Body of pancreas (tissue), 4 donors: ENCODE data around the gene ELAPOR1. TPM values are rescaled to one million over a fixed set of nuclear protein-coding genes. Genes with fewer than 3 reads are reported as not detected.
A peak's percentile ranks its signal among the peaks of the same experiment; 100 is the strongest.

ENCODE experiments used
- ATAC-seq: fragments of 150-250 bp; one replicate; pipeline ENCODE4 v1.9.1; 2016
- DNase-seq, 4 donors: peaks; one replicate each; pipeline ENCODE4 v3.0.0-alpha.2; 2019
- H3K27ac ChIP-seq, 4 donors: fragments of 200-600 bp; sonication (generic); 1 replicate in 3 of 4; 2 replicates in 1 of 4; pipeline versions ENCODE4 v1.5.1 to v1.6.1; 2016 to 2019; ENCODE audit warnings: mild to moderate bottlenecking in 1 of 4, mixed read lengths in 1 of 4, moderate library complexity in 1 of 4
- H3K27me3 ChIP-seq, 2 donors: fragments of 200-600 bp; sonication (generic); one replicate each; pipeline ENCODE4 v1.6.0; 2016; ENCODE audit warnings: mild to moderate bottlenecking in 1 of 2
- H3K36me3 ChIP-seq, 2 donors: fragments of 200-600 bp; sonication (generic); replicated peaks in 1 of 2; 2 replicates each; pipeline ENCODE4 v1.5.1; 2016; ENCODE audit warnings: low read depth in 2 of 2; ENCODE audit not compliant: insufficient read depth in 1 of 2
- H3K4me1 ChIP-seq: fragments of 200-600 bp; sonication (generic); one replicate; pipeline ENCODE4 v1.6.0; 2016
- H3K4me3 ChIP-seq, 2 donors: fragments of 200-600 bp; sonication (generic); 1 replicate in 1 of 2; 2 replicates in 1 of 2; pipeline ENCODE4 v1.5.1; 2016 to 2019
- H3K9me3 ChIP-seq, 3 donors: fragments of 200-600 bp; sonication (generic); 1 replicate in 2 of 3; 2 replicates in 1 of 3; pipeline ENCODE4 v1.5.1; 2016
- CTCF ChIP-seq, 7 experiments: fragments of 450-650 bp in 4 of 7; fragments of 200-600 bp in 3 of 7; sonication (generic) in 3 of 7; IDR thresholded peaks; one replicate each; pipeline ENCODE4 v1.5.1; 2016 to 2019; ENCODE audit warnings: antibody characterized with exemption in 7 of 7
- POLR2A ChIP-seq, 3 donors: fragments of 450-650 bp; IDR thresholded peaks; one replicate each; pipeline ENCODE4 v1.6.1; 2016; ENCODE audit warnings: antibody characterized with exemption in 3 of 3, mild to moderate bottlenecking in 2 of 3
- WGBS, 2 donors: methylation state at CpG; one replicate each; pipeline ENCODE4 v1.1.5; 2017; 5-methylcytosine and 5-hydroxymethylcytosine counted together
- intact Hi-C: fragments of 100-400 bp; cut with DNase I; formaldehyde crosslinking; loops from one replicate; pipeline ENCODE4 v1.15.1; 2023
- total RNA-seq, 2 donors: library from RNA; depleted of rRNA; stranded (reverse); fragments of >200 nt; gene quantifications; one replicate each; pipeline ENCODE4 v1.1.0, GENCODE V29; 2016

Gene ELAPOR1
- total RNA-seq, 2 donors from 2014 or later: 84.7 to 135 TPM

GRCh38 chr1:109156916-109157385 lies 43.0 kb downstream of the ELAPOR1 start:
- TF ChIP-seq POLR2A (IDR thresholded peaks at IDR 0.05) (no peak), CTCF (IDR thresholded peaks at IDR 0.05) (no peak)
- 21 to 32% methylated on average over 2 of the region's 2 CpGs for WGBS, 2 donors
- peaks cover 79% of the 10 kb centered on the region for H3K4me1 ChIP-seq
- no peak overlapping the region for H3K4me3 ChIP-seq
- H3K36me3 ChIP-seq: no peaks in the 10 kb centered on the region
- H3K27me3 ChIP-seq: no peaks in the 10 kb centered on the region
- intact Hi-C loops: no loop called here
- H3K27ac ChIP-seq: peak overlapping the region; percentile 40 to 67 (median 60)
- H3K9me3 ChIP-seq: no peaks in the 10 kb centered on the region
- ATAC-seq: peak; percentile 69
- DNase-seq: peak; percentile 42 to 74 (median 57)

DNA sequence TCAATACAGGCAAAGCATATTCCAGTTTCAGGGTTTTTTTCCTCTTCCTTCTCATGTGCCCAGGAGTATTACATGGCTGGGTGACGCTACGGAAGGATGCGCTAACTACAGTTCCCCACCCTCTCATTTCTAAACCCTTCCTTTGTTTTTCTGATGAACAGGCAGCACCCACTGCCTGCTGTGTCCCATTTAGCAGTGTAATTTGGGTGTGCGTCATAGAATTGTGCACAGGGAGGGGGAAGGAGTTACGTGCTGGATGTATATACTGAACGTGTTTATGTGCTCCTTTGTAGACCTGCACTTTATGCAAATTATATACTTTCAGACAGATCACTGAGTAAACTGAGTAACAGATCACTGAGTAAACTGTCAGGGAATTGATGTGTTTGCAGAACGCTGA lies 44.5 kb downstream of the ELAPOR1 start:
- DNase-seq (no peak), ATAC-seq (no peak)
- no peaks in the 10 kb centered on the region for H3K9me3 ChIP-seq
- H3K27me3 ChIP-seq: no peaks in the 10 kb centered on the region
- WGBS, 2 donors: 61 to 74% methylated on average over 7 of the region's 7 CpGs
- intact Hi-C loops: no loop called here
- peaks cover 0 to 5% of the 10 kb centered on the region in 2 donors for H3K36me3 ChIP-seq
- H3K4me1 ChIP-seq: peaks cover 70% of the 10 kb centered on the region
- TF ChIP-seq POLR2A (IDR thresholded peaks at IDR 0.05) (no peak), CTCF (IDR thresholded peaks at IDR 0.05) (no peak)
- peak overlapping the region in 3 of 4 donors; percentile 57 to 67 (median 63) for H3K27ac ChIP-seq
- no peak overlapping the region for H3K4me3 ChIP-seq

GRCh38 chr1:109159326-109159725 lies 45.4 kb downstream of the ELAPOR1 start:
- ATAC-seq (no peak), DNase-seq (peak in 1 of 4 donors; percentile 26)
- 27 to 38% methylated on average over 3 of the region's 3 CpGs for WGBS, 2 donors

GRCh38 chr1:109160071-109160840 lies 46.3 kb downstream of the ELAPOR1 start:
- ATAC-seq: no peak
- TF ChIP-seq POLR2A (IDR thresholded peaks at IDR 0.05) (no peak), CTCF (IDR thresholded peaks at IDR 0.05) (no peak)
- DNase-seq: no peak
- intact Hi-C loops: no loop called here
- Histone ChIP-seq H3K4me3 (no peak overlapping the region), H3K27me3 (no peaks in the 10 kb centered on the region), H3K4me1 (peaks cover 56% of the 10 kb centered on the region), H3K36me3 (peaks cover 0 to 10% of the 10 kb centered on the region in 2 donors), H3K9me3 (no peaks in the 10 kb centered on the region), H3K27ac (no peak overlapping the region)
- WGBS, 2 donors: 84 to 85% methylated on average over 7 of the region's 7 CpGs

More at GRCh38 chr1:109159326-109159725, 45.4 kb downstream of the ELAPOR1 start:
- TF ChIP-seq POLR2A (IDR thresholded peaks at IDR 0.05) (no peak), CTCF (IDR thresholded peaks at IDR 0.05) (no peak)
- Histone ChIP-seq H3K4me1 (peaks cover 62% of the 10 kb centered on the region), H3K27me3 (no peaks in the 10 kb centered on the region), H3K36me3 (peaks cover 0 to 5% of the 10 kb centered on the region in 2 donors), H3K27ac (peak overlapping the region in 2 of 4 donors; percentile 26 to 63), H3K4me3 (no peak overlapping the region), H3K9me3 (no peaks in the 10 kb centered on the region)
- intact Hi-C loops: no loop called here
